Activated CD8-positive, alpha-beta memory T cell treated with anti-CD3 and anti-CD28 coated beads, Interleukin-2, amount 50 U/mL, for 24 hours (primary cell): ENCODE measurements around the gene CSNK2A1.
"Not testable (repeated sequence)": the region's sequence is repeated elsewhere in the genome, so short reads cannot be mapped to it uniquely, and the experiment has no call there.

Source experiments
- DNase-seq: peaks from one replicate; pipeline ENCODE4 v3.0.0-alpha.2; 2020; ENCODE audit errors: extremely low read depth

The CSNK2A1 gene

GRCh38 chr20:458776-459175, 84.8 kb downstream of the CSNK2A1 start:
- DNase-seq = no peak

- DNase-seq = no peak
Measured at GRCh38 chr20:454951-455350, 88.6 kb downstream of the CSNK2A1 start.

GRCh38 chr20:452021-452420, 91.6 kb downstream of the CSNK2A1 start:
- not testable (repeated sequence) for DNase-seq

- no peak for DNase-seq
Measured at GRCh38 chr20:445514-446336, 97.9 kb downstream of the CSNK2A1 start.

- DNase-seq = no peak
Measured at GRCh38 chr20:444862-445426, 98.6 kb downstream of the CSNK2A1 start.

GRCh38 chr20:444117-444516, 99.5 kb downstream of the CSNK2A1 start:
- no peak for DNase-seq

- DNase-seq = no peak
Measured at GRCh38 chr20:443223-443775, 100.3 kb downstream of the CSNK2A1 start.

- DNase-seq = no peak
Measured at GRCh38 chr20:440636-441035, 103.0 kb downstream of the CSNK2A1 start.

- no peak for DNase-seq
Measured at GRCh38 chr20:440148-440547, 103.4 kb downstream of the CSNK2A1 start.

- no peak for DNase-seq
Measured at GRCh38 chr20:438571-439469, 104.8 kb downstream of the CSNK2A1 start.

- DNase-seq = no peak
Measured at GRCh38 chr20:437787-438486, 105.7 kb downstream of the CSNK2A1 start.

- no peak for DNase-seq
Measured at GRCh38 chr20:436476-436875, 107.1 kb downstream of the CSNK2A1 start.

GRCh38 chr20:435558-435957, 108.0 kb downstream of the CSNK2A1 start:
- DNase-seq = no peak

GRCh38 chr20:434661-435419, 108.8 kb downstream of the CSNK2A1 start:
- no peak for DNase-seq

- no peak for DNase-seq
Measured at GRCh38 chr20:434221-434620, 109.4 kb downstream of the CSNK2A1 start.

- DNase-seq = peak; percentile 33
Measured at GRCh38 chr20:433300-433975, 110.2 kb downstream of the CSNK2A1 start.

- DNase-seq = no peak
Measured at GRCh38 chr20:432677-433299, 110.8 kb downstream of the CSNK2A1 start.

GRCh38 chr20:432208-432607, 111.4 kb downstream of the CSNK2A1 start:
- no peak for DNase-seq

- no peak for DNase-seq
Measured at GRCh38 chr20:431012-431904, 112.3 kb downstream of the CSNK2A1 start.
